Measurements from ENCODE around the gene SH3PXD2A. TPM values are rescaled to one million over a fixed set of nuclear protein-coding genes. Genes with fewer than 3 reads are reported as not detected.

The SH3PXD2A gene
- total and polyA plus RNA-seq, 9 of the 15 experiments (the other 6 are each of a cell fraction or from before 2014, with no cell fraction given), result 0.41 to 9.3 (median 2.5) TPM

GRCh38 chr10:103716206-103717160 lies 138.9 kb downstream of the SH3PXD2A start:
- no peaks in the 10 kb centered on the region for H3K4me1 ChIP-seq (replicated peaks in 1 of 2; ENCODE audit: control insufficient read depth in 2 of 2, insufficient read depth in 2 of 2, low read length in 2 of 2)
- H3K79me2 ChIP-seq (ENCODE audit: control insufficient read depth, insufficient read depth, low read length), result no peaks in the 10 kb centered on the region
- H3K36me3 ChIP-seq (ENCODE audit: control insufficient read depth, insufficient read depth, low read length), result no peaks in the 10 kb centered on the region
- H3K9me3 ChIP-seq (replicated peaks; ENCODE audit: control insufficient read depth, insufficient read depth, low read depth, low read length), result no peaks in the 10 kb centered on the region
- TF ChIP-seq DACH1 (IDR thresholded peaks at IDR 0.05; ENCODE audit: partially characterized antibody) (no peak), TEAD4 (IDR thresholded peaks at IDR 0.05; ENCODE audit: low read length) (no peak), TEAD4 (CRISPR knock-in tag; IDR thresholded peaks at IDR 0.05; ENCODE audit: borderline replicate concordance) (no peak), CHD1 (IDR thresholded peaks at IDR 0.05; ENCODE audit: low read length) (no peak), GTF2B (IDR thresholded peaks at IDR 0.05; ENCODE audit: extremely low read depth, insufficient read length) (no peak), ZFP1 (CRISPR knock-in tag; IDR thresholded peaks at IDR 0.05) (no peak), ZNF589 (CRISPR knock-in tag; IDR thresholded peaks at IDR 0.05; ENCODE audit: low read depth) (no peak), BDP1 (IDR thresholded peaks at IDR 0.05; ENCODE audit: insufficient read depth, insufficient read length) (no peak), BCOR (IDR thresholded peaks at IDR 0.05) (peak; percentile 70; the same call in 1 of the 2 replicates), EWSR1 (IDR thresholded peaks at IDR 0.05; ENCODE audit: borderline replicate concordance, low read depth, partially characterized antibody) (no peak), KDM1A (IDR thresholded peaks at IDR 0.05) (0 out of 4 replicates have a peak, but pooled peaks of 1 of the 2 experiments have one; percentile 7), ZMIZ1 (IDR thresholded peaks at IDR 0.05; ENCODE audit: low read depth in 2 of 2, low read length in 2 of 2) (no peak), ERF (CRISPR knock-in tag; IDR thresholded peaks at IDR 0.05) (no peak), TAF15 (IDR thresholded peaks at IDR 0.05; ENCODE audit: low read depth, low read length) (no peak)
- no peak for DNase-seq (ENCODE audit: extremely low read depth in 1 of 4, low spot score in 3 of 4)
- no peak for ATAC-seq
- H3K4me3 ChIP-seq, result no peak overlapping the region
- H4K20me1 ChIP-seq (replicated peaks; ENCODE audit: control insufficient read depth, insufficient read depth, low read length), result 0 out of 2 replicates have a peak, but pooled peaks cover 8% of the 10 kb centered on the region
- in situ Hi-C loops (cut with MboI), result loop anchor here (10.0 kb wide), 2 partner anchors 168 to 488 kb away; no protein-coding TSS in a partner anchor
- no peak overlapping the region for H3K4me2 ChIP-seq (ENCODE audit: insufficient read depth, low read length)
- H3K9ac ChIP-seq (ENCODE audit: insufficient read depth in 1 of 2, low read depth in 2 of 2, low read length in 2 of 2), result no peak overlapping the region
- no TSS peak for BruUV-seq (replicated peaks)
- intact Hi-C loops (cut with micrococcal nuclease), result no loop called here
- POLR2A ChIA-PET, result no interaction called here
- 8% methylated on average over 9 of the region's 11 CpGs for WGBS (ENCODE audit: insufficient coverage, low coverage, missing lambda C conversion rate)
- H2AFZ ChIP-seq (ENCODE audit: low read depth, low read length), result no peak overlapping the region
- H3K27me3 ChIP-seq (ENCODE audit: control insufficient read depth in 2 of 2, insufficient read depth in 2 of 2, low read length in 2 of 2), result peaks cover 4 to 26% of the 10 kb centered on the region in 2 experiments; a peak in 4 of 5 replicates
- CTCF ChIA-PET (ENCODE audit: low intra/inter-chr PET ratio), result no interaction called here
- FAIRE-seq, result no peak
- H3K9me1 ChIP-seq (ENCODE audit: control insufficient read depth, insufficient read depth, low read length), result no peaks in the 10 kb centered on the region
- no peak overlapping the region for H3K27ac ChIP-seq (ENCODE audit: extremely low read depth, low read depth, low read length)

Measured in K562 (cell line).